GDM1 (cell line): ENCODE measurements around the gene SDK2.

Source experiments
- DNase-seq: peaks from one replicate; lab custom pipeline; 2025; lab: John Stamatoyannopoulos, UW

The SDK2 gene

DNA sequence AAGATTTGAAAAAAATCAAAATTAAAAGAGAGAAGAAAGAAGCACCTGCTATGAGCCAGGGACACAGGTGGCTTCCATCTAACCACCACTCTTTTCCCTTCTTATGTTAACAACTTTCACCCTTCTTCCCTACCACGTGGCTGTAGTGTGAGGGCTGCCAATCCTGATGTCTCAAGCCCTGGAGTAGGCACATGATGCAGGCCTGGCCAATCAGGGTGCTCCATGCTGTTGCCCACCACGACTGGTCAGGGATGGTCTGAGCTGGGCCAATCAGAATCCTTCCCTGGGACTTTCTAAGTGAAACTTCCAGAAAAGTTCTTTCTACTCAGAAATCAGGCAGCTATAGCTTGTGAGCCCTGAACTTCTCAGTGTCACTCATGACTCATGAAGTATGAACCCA lies 140.7 kb downstream of the SDK2 start:
- no peak for DNase-seq

DNA sequence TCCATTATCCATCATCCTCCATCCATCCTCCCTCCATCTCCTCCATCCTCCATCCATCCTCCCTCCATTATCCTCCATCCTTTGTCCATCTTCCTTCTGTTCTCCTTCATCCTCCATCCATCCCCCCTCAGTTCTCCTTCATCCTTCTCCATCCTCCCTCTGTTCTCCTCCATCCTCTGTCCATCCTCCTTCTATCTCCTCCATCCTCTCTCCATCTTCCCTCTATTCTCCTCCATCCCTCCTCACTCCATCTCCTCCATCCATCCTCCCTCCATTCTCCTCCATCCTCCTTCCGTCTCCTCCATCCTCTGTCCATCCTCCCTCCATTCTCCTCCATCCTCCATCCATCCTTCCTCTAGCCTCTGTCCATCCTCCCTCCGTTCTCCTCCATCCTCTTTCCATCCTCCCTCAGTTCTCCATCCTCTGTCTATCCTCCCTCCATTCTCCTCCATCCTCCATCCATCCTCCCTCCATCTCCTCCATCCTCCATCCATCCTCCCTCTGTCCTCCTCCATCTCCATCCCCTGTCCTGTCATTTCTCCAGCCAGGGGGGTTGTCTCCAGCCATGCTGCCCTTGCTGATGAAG lies 143.7 kb downstream of the SDK2 start:
- no peak for DNase-seq

DNA sequence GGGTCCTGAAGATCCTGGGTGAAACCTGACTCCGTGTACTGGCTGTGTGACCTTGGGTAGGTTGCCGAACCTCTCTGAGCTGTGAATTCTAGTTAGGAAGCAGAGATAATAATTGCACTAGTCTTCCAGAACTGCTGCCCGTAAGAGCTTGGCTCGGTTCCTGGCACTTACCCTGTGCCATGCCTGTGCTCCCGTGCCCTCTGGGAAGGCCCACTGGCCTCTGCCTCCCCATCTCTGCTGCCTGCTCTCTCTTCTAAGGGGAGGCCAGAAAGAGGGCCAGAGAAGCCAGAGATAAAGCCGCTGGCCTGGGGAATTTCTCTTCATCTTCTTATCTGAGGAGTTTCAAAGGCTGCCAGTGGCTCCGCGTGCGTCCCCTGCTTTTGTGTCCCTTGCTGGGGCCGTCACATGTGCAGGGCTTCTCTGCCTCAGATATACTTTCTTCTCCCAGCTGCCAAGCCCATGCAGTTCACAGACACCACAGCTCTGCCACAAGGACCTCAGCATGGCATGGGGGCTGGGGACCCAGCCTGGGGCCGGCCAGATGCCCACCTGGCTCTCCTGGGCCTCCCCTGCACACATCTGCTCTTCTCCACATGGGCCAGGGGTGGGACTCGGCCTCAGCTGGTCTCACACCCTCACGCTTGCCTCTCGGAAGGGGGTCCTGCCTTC lies 145.2 kb downstream of the SDK2 start:
- DNase-seq = no peak

DNA sequence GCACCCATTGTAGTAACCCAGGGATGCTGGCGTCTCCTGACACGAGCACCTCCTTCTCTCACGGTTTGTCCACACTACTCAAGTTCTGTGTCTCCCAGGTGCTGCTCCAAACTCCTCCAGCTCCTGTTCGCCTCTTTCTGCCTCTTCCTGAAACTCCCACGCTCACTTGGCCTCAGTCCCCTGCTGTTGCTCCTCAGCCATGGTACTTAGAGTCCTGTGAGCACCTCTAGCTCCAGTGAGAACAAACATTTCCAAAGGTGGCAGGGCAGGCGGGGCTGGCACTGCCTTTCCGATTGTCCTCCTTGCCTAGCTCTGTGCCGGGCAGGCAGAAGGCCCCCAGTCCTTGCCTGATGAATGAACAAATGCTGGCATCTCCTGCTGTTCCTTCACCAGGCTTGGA lies 146.1 kb downstream of the SDK2 start:
- no peak for DNase-seq

DNA sequence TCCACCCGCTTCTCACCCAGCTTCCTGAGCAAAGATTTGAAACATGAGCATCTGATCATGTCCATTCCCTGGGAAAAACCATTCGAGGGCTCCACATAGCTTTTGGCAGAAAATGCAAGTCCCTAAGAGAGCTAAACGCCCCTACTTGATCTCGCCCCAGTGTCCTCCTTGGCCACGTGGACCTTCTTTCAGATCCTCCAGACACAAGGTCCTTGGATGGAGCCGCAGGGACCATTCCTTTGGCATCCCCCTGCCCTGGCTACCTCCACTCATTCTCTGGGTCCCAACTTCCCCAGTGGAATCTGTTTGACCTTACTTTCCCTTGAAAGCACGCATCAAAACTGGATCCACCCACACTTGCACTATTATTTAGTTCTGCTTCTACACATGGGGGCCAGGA lies 146.5 kb downstream of the SDK2 start:
- DNase-seq = no peak

DNA sequence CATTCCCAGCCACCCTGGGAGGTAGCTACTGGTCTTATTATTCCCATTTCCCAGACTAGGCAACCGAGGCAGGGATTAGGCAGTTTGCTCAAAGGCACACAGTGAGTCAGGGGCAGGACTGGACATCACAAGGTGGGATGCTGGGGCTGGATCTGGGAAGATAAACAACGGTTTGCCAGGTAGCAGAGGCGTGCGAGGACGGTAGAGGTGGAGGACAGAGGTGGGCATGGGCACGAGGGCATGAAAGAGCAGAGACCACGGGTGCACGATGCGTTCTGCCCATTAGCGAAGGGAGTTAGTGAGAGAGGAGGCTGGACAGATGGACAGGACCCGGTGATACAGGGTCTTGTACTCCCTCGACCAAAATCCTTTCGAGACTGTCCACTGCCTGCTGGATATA lies 148.0 kb downstream of the SDK2 start:
- no peak for DNase-seq

DNA sequence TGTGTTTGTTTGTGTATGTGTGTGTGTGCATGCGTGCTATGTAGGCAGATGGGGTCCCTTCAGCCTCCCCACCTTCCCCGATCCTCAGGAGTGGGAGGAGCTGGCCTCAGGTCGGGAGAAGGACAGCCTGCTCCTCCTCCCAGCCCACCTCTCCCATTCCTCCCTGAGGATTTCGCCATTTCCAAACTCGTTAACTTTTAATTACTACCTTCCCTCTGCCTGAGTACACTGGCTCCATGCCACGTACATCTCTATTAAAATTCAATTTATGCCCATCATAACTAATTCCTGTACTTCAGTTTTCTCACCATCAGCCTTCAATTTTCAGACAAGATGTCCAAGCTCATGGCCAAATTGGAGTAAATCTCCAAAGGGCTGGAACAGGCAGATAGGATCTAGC lies 148.6 kb downstream of the SDK2 start:
- DNase-seq = no peak

DNA sequence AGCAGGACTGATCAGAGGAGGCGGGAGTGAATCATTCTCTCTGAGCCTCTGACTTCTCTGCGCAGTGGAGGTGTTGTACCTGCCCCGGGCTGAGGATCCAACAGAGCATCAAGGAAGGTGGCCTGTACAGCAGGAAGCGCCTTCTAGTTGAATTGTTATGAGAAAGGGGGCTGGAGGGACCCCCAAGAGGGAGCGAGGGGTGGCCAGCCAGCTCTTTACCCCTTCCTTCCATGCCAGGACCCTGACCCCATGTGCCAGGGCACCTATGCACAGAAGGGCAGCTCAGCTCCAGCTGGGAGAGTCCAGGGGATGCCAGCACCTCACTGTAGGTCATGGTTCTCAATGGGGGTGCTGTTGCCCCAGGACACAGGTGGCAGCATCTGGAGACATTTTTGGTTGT lies 149.3 kb downstream of the SDK2 start:
- DNase-seq = no peak

DNA sequence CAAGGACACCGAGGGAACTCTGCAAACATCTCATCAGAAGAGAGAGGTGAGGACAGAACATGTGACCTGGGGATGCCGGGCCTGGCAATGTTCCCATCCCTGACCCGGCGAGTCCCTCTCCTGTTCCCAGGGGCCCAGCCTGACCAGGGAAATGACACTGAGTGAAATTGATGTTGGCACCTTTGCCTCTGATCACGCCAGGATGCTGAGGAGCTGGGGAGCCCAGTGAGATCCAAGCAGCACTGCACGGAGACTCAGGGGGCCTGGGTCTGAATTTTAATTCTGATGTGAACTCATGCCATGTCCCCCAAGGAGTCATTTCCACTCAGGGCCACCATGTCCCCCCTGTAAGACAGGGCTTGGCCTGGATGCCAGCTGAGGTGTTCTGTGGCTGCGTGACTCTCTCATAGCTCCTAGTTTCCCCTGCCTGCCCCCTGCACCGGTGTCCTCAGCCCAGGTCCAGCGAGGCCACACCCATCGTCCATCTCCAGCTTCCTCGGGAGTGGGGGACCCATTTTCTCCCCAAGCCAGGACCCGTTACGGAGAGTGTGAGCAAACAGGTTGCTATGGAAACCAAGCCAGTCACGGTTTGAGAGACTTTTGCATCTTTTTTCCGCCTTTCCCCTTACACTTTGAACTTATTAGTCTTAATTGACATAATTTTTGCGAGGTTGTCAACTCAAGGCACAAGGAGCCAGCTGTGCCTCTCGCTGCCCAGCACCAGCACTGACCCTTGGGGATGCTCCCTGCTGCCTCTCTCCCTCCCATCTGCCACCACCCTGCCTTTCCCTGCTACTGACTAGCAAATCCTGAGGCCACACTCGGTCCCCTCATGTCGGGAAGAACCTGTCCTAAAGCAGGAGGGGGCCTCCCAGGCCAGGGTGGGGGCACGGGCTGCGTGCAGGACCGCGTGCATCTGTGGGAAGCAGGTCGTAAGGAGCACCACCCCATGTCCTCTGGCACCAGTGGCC lies 150.0 kb downstream of the SDK2 start:
- DNase-seq = no peak

DNA sequence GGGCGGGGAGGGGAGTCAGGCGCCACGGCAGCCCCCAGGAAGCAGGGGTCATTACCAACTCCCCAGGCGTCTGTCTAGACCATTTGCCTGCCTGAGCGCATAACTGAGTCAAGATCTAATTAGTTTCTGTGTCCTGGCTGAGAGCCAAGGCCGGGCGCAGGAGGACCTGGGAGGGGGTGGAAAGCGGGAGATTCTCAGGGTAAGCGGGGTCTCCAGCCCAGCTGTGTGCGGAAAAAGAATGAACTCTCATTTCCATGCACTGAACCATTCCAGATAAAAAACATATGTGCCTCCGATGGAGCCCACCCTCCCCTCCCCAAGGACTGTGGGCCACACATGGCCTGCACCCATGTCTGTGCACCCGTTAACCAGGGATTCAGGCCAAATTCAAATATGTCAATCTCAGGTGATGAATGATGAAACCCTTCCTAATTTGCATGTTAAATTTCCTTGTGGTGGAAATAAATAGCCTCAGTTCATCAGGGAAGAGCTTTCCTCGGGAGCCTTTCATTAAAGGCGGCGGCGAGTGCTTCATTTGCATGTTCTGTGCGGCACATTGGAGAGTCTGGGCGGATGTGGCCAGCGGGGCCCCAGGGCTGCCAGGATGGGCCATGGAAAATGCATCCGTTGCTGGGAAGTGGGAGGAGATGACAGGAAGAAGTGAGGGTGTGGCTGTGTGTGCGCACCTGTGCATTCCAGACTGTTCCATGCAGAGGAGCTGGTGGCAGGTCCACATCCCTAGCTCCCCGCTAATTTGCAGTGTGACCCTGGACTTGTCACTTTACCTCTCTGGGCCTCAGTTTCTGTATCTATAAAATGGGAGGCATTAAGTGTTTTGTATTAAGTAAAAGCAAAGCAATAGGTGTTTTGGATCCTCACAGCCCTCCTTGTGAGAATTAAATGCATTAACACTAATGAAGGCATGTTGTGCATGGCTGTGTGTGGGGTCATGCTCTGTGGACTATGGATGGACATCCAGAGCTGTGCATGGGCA lies 151.1 kb downstream of the SDK2 start:
- no peak for DNase-seq

DNA sequence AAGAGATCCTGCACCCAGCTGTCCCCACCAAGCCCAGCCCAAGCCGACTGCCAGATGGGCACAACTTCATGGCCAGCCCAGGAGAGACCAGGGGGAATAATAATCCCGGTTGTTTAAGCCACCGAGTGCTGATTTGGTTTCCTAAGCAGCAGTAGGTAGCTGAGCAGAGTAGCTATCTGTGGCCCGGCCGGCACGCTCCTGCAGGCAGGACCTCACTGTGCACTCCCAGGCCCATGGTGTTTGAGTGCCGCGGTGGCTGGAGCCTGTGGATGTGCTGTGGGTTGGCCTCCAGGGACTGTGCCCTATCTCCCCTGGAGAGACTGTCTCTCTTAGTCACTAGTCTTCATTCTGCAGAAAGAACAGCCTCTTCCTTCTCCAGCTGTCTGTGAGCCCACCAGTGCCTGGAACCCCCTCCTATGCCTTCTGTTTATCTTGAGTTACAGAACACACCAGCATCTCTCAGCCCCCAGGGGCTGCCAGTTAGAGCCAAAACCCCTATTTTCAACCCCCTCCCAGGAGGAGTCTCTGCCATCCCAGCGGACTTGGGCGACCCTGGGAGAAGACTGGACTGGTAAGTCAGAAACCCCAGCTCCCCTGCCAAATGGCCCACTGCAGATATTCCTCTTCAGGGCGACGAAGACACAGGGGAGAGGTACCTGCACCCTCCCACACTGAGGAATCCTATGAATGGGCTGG lies 152.0 kb downstream of the SDK2 start:
- no peak for DNase-seq

DNA sequence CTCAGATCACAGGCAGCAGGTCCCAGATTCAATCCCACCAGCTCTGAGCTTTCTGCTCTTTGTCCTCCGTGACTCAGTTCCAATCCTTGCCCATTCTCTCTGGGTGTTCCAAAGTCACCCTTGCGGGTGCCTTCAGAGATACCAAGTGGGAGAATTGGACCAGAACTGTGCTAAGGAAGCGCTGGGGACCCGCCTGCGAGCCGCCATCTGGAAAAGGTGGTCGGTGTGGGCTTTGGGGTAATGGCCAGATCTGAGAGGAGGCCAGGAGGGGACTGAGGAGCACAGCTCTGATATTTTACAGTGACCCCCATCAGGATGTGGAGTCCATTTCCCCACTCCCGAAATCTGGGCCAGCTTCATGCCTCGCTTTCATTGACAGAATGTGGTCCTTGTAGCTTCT lies 152.6 kb downstream of the SDK2 start:
- DNase-seq = no peak

DNA sequence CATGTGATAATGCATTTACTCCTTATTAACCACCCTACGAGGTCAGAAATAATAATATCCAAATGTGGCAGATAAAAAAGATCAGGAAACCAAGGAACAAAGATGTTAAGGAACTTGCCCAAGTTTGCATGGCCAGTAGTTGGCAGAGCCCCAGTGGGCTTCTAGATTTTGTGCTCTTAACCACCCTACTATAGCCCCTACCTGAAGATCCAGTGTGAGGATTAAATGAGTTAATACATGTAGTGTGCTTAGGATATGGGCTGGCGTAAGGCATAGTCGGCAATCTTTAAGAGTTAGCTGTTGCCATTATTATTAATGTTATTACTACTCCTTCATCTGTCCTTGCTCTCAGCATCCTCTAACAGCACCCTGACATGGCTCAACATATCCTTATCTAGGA lies 153.4 kb downstream of the SDK2 start:
- no peak for DNase-seq

DNA sequence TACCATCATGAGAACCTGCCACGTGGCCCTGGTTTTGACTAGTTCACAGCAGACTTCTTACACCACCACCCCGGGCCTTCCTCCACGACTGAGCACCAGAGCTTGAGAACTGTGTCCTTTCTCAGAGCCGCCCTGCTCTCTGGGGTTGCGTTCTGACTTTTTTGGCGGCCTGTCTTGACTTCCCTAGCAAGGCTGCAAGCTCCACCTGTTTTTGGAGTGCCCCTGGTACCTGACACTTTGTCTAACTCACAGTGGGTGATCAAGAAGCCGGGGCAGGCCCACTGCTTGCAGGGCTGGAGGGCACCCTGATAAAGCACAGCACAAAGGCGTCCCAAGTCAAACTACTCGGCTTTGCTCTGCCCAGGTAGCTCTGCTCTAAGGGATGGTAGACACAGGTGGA lies 154.3 kb downstream of the SDK2 start:
- no peak for DNase-seq

DNA sequence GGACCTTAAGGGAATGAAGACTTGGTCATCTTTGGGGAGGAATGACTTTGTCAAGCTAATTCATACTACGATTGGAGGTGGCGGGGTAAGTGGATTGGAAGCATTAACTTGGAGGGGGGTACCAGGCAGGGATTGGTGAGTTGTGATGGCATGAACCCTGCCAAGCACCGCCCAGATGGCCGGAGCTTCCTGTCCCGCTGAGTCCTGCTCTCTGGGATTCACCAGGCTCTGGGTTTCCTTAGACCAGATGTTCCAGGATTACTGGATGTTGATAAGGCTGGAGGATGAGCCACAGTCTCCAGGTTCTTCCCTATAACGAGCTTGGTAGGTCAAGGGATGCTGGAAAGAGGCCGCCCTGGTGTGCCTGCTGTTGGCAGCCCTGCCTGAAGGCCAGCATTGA lies 154.9 kb downstream of the SDK2 start:
- no peak for DNase-seq

DNA sequence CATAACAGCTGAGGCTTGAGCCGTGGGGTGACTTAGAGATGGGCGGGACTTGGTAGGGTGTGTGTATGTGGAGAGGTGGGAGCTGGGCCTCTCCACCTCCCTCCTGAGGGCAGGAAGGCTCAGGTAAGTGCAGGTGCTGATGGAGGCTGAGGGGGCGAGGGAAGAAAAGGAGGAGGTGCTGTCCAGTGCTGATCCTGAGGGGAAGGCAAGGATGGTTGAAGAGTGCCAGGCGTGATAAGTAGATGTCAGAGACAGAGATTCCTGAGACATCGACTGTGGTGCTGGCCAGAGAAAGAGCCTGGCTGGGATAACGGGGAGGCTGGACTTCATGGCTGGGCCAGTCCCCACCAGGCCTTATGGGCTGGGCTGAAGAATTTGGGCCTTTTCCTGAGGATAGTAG lies 159.1 kb downstream of the SDK2 start:
- no peak for DNase-seq

DNA sequence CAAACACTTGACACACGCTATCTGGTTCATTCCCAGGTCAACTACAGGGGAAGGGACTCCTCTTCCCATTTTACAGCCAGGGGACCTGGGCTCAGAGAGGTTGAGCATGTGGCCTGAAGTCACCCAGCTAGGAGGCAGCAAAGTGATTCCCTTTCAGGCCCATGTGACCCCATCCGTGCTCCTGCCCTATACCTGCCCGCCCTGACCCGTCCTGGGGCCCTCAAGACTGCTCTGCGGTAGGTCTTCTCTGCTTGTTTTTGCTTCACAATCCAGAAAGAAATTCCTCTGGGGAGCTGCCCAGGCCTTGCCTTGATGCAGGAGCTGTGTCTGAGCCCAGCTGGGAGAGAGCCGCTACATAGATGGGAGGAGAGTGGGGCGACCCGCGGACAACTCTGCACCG lies 161.4 kb downstream of the SDK2 start:
- DNase-seq = no peak

DNA sequence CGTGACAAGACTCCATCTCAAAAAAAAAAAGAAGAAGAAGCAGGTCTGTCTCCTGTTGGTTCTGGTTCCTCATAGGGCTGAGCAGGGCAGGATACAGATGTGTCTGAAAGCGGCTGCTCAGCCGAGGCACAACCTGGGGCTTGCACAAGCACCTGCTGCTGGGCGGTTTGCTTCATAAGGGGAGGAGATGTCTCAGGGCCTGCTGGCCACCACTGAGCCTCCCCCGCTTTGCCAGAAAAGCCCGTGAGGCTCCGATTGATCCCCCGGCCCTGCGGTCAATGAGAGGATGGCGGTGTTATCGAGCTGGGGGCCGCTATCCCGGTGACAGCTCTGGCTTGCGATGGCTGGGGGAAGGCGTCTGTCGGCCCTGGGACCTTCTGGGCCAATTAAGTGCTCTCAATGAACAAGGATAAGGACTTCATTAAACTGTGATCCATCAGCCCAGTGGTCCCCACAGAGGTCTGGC lies 162.0 kb downstream of the SDK2 start:
- DNase-seq = no peak

DNA sequence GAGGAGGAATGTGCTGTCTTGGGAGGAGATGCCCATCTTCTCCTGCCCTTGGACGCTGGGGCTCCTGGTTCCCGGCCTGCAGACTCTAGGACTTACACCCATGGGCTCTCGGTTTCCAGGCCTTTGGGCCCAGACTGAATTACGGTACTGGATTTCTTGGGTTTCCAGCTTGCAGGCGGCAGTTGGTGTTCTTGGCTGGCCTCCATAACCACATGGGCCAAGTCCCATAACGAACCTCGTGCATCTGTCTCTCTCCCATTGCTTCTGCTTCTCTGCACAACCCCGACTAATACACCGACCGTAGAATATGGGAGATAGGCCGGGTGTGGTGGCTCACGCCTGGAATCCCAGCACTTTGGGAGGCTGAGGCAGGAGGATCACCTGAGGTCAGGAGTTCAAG lies 162.6 kb downstream of the SDK2 start:
- no peak for DNase-seq

DNA sequence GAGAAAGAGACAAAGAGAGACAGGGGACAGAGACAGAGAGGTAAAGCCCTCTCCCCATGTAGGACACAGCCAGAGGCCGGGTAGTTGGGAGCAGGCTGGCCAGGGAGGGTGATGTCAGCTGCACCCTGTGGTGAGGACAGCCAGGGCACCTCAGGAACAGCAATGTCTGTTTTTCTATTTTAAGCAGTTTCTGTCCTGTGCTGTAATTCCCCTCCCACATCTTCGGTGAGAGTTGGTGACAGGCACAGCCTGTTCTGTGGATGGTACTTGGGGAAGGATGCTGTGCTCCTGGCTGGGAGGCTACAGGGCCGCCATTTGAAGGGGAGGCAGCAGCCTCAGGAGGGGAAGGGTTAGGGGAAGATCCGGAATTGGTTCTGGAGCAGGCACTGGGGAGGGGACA lies 163.5 kb downstream of the SDK2 start:
- no peak for DNase-seq

DNA sequence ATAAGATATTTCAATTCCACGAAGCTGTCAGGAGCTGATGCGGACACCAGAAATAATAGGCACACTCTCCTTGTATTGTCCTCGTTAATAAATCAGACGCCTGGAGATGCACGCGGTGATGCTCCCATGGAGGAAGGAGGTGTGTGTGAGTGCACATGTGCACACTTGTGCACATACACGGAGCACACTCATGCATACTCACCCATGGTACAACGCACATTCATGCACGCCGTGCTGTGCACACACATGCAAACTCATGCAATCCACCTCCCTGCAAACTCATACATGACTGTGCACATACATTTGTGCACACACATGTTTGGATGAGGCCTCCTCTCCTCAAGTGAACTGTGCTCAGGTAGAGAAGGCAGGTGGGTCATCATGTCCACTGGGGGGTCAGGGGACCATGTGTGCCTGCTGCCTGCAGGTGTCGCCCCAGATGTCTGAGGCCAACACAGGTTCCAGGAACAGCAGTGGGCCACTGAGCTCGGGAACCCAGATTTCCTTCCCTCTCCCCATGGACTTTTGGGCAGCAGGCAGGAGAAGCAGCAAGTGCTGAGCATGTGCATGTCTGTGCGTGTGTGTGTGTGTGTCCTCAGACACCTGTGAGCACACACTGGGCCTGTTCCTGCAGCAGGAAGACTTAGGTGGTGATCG lies 165.3 kb downstream of the SDK2 start:
- no peak for DNase-seq
